ENCODE data around the gene CCDC71L.
A peak's percentile ranks its signal among the peaks of the same experiment; 100 is the strongest.

The CCDC71L gene

DNA sequence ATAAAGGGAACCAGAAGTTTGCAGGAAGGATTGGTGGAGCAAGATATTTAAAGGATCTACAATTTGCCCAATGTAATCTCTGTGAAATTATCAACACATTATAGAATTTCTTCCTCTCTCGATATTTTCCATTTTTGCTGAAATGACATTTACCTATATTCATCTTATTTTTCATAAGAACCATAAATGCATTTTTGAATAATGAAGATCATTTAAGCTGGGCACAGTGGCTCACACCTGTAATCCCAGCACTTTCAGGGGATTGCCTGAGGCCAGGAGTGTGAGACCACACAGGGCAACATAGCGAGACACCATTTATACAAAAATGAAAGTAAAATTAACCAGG lies 37.7 kb downstream of the CCDC71L start:
- DNase-seq = no peak

GRCh38 chr7:106622654-106623314 lies 38.2 kb downstream of the CCDC71L start:
- no peak for DNase-seq

- DNase-seq = no peak
These were observed 39.4 kb downstream of the CCDC71L start for GRCh38 chr7:106621393-106622132.

- DNase-seq = no peak
These were observed 40.3 kb downstream of the CCDC71L start for GRCh38 chr7:106620676-106621075.

GRCh38 chr7:106620034-106620433 lies 40.9 kb downstream of the CCDC71L start:
- no peak for DNase-seq

DNA sequence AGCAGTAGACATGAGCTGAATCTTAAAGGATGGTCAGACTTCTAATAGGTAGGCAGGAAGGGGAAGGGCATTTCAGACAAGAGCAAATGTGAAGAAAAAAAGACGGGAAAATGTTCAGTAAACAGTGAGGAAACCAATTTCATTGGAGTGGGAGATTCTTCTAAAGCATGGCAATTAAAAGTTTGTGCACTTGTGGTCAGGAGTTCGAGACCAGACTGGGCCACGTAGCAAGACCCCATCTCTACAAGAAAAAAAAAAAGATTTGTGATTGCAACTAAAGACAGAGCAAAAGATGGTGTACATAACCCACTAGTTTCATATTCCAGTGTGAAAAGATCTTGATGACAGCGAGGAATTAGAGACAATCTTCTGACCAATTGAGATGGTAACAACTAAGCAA lies 41.7 kb downstream of the CCDC71L start:
- no peak for DNase-seq

- DNase-seq = no peak
These were observed 42.5 kb downstream of the CCDC71L start for GRCh38 chr7:106618480-106618879.

DNA sequence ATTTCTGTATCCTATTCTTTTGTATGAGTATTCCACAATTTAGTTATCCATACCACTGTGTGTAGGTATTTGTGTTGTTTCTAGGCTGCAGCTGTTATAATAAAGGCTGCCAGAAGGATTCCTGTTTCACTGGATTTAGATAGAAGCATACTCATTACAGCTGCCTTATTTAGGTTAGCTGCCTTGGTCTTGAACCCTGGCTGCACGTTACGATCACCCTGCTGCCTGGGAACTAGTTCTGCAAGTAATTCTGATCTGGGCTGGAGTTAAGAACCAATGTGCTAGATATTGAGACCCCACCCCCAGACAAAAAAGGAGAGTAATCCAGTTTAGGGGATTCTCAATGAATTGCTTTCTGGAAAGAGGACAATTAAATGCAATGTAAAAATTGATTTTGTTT lies 43.1 kb downstream of the CCDC71L start:
- DNase-seq = no peak

DNA sequence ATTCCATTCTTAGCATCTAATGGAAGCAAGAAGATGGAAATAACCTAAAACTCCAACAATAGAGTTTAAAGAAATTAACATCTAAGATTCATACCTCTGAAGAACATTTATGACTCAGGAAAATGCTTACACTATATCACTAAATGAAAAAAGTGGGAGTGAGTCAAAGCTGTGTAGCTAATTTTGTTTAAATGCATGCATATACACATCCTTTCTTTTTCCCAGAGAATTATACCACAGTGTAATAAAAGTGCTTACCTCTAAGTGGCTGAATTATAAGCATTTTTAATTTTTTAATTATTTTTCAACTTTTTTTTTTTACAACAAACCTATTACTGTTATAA lies 44.3 kb downstream of the CCDC71L start:
- DNase-seq = no peak

- DNase-seq = no peak
These were observed 44.9 kb downstream of the CCDC71L start for GRCh38 chr7:106615808-106616707.

- no peak for DNase-seq
These were observed 46.2 kb downstream of the CCDC71L start for GRCh38 chr7:106614751-106615150.

DNA sequence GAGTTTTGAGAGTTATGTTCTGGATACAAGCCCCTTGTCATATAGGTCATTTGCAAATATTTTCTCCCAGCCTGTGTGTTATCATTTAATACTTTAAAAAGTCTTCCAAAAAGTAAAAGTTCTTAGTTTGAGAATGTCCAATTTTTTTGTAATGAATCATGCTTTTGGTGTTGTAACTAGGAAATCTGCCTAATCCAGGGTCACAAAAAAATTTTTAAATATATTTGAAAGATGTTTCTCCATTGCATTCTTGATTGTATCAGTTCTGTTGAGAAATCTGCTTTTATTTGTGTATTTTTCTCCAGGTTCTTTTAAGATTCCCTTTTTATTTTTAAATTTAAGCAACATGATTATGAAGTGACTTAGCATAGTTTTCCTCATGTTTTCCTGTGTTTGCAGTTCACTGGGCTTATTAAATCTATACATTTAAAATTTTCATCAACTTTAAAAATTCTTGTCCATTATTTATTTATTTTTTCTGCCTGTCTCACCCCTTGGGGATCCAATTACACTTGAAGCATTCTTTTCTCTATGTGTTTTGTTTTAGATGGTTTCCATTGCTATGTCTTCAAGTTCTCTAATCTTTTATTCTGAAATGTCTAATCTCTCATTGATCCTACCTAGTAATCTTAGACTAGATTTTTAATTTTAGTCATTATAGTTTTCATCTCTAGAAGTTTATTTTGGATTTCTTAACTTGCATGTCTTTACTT lies 47.0 kb downstream of the CCDC71L start:
- DNase-seq = no peak

DNA sequence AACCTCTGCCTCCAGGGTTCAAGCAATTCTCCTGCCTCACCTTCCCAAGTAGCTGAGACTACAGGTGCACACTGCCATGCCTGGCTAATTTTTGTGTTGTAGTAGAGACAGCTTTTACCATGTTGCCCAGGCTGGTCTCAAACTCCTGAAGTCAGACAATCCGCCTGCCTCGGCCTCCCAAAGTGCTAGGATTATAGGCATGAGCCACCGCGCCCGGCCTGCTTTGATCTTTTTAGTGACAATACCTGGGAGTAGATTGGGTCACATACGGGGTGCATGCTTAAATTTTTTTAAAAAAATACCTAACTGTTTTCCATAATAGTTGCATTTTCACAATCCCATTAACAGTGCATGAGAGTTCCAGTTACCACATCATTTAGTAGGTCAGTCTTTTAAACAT lies 47.7 kb downstream of the CCDC71L start:
- no peak for DNase-seq

GRCh38 chr7:106612432-106612831 lies 48.5 kb downstream of the CCDC71L start:
- no peak for DNase-seq

DNA sequence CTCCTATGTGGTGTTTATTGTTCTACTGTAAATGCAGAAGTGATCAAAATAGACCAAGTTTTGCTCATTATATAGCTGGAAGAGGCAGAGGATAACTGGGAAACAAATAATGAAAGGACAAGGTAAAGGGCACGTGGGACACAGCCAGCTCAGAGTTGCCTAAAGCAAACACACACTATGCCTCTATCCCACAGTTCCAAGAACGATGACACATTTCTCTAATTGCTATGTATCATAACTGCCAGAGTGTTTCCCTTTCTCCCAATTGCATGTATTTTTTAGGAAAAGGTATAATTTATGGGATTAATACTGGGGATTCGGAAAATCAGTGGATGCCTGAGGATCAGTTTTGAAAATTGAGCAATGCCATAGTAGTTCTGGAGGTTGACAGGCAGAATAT lies 49.0 kb downstream of the CCDC71L start:
- DNase-seq = no peak

DNA sequence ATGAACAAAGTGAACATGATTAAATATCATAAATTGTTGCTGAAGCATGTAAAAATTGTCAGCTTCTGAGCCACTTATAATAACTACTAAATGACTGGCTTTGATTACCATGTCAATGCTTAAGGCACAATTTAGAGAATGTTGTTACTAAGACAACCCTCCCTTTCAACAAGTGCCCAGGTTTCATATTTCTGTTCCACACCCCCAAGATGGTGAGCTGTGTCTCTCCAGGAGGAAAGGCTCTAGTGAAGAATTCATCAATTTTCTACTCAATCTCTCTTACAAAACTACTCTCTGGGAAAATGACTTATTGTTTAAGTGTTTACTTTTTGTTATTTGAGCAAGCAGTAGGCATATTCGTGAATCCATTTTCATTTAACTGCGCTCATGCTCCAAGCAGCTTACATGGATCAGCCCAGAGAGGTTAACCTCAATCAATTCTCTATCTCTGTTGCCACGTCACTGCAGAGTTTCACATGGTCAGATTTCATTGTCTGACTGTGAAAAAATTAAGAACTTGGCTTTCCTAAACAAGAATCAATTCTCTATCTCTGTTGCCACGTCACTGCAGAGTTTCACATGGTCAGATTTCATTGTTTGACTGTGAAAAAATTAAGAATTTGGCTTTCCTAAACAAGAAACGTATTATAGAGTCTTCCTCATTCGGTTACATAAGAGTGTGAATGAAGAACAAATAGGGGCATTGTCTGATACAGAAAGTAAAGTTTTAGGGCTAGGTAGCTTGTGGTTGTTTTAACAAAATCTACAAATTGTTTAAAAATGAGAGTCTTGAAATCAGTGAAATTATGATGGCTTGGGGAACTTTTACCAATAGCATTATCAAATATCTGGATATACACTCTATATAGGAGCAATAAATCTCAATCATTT lies 49.7 kb downstream of the CCDC71L start:
- DNase-seq = peak; percentile 40

DNA sequence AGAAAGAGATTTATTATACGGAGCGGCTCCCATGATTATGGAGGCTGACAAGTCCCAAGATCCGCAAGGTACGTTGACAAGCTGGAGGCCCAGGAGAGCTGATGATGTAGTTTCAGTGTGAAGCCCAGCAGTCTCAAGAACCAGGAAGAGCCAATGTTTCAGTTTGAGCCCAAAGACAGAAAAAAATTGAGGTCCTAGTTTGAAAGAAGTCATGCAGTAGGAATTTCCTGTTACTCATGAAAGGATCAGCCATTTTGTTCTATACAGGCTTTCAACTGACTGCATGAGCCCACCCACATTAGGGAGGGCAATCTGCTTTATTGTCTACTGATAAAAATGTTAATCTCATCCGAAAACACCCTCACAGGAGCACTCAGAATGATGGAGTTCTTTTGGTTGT lies 51.5 kb downstream of the CCDC71L start:
- no peak for DNase-seq

DNA sequence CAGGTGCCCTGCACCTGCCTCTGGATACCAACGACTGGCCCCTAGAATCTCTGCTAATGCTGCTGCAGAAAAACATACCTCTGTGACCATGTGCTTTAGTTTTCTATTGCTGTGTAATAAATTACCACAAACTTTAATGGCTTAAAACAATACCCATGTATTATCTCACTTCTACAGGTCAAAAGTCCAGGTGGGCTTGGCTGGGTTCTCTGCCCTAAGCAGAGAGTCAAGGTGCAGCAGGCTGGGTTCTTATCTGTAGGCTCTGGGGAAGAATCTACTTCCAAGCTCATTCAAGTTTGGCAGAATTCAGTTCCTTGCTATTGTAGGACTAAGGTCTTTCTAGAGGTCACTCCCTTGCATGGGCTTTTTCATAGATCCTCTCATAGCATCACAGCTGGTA lies 52.3 kb downstream of the CCDC71L start:
- no peak for DNase-seq
